Neural crest cell (in vitro differentiated cells): ENCODE results near the gene PLEKHO2. TPM values are rescaled to one million over a fixed set of nuclear protein-coding genes. Genes with fewer than 3 reads are reported as not detected.
"Not testable (repeated sequence)": the region's sequence is repeated elsewhere in the genome, so short reads cannot be mapped to it uniquely, and the experiment has no call there.

Experiments
- DNase-seq: peaks from one replicate; pipeline ENCODE4 v3.0.0; 2021; ENCODE audit warnings: low read depth, mixed read lengths, low spot score
- H3K27ac Mint-ChIP-seq: one replicate; pipeline ENCODE4 v1.8.0; 2021; ENCODE audit warnings: mild to moderate bottlenecking, mixed read lengths; ENCODE audit not compliant: unreplicated experiment
- H3K27me3 Mint-ChIP-seq: 2 replicates; pipeline ENCODE4 v1.8.0; 2021; ENCODE audit warnings: low read depth, mild to moderate bottlenecking, mixed read lengths
- H3K36me3 Mint-ChIP-seq: 2 replicates; pipeline ENCODE4 v1.8.0; 2021; ENCODE audit warnings: low read depth, mild to moderate bottlenecking, mixed read lengths
- H3K4me1 Mint-ChIP-seq: 2 replicates; pipeline ENCODE4 v1.8.0; 2021; ENCODE audit warnings: mixed read lengths
- H3K4me3 Mint-ChIP-seq: one replicate; pipeline ENCODE4 v1.8.0; 2021; ENCODE audit warnings: mild to moderate bottlenecking, mixed read lengths
- H3K9me3 Mint-ChIP-seq: 2 replicates; pipeline ENCODE4 v1.8.0; 2021; ENCODE audit warnings: mixed read lengths
- CTCF ChIP-seq: fragments of 200-600 bp; sonication (generic); conservative IDR thresholded peaks from 2 replicates; pipeline ENCODE4 v1.5.0; 2021; ENCODE audit warnings: antibody characterized with exemption, mild to moderate bottlenecking
- long read RNA-seq: library from polyadenylated mRNA; unstranded; transcript quantifications from one replicate; pipeline ENCODE4 v2.0.0, GENCODE V29; 2020
- total RNA-seq: library from RNA; stranded (reverse); gene quantifications from 2 replicates; pipeline ENCODE4 v1.2.1, GENCODE V29; 2021

PLEKHO2 gene
- 18.2 and 18.9 TPM in 2 replicates for total RNA-seq
- long read RNA-seq, partial matches to known transcripts: 6 of 7 reads
- long read RNA-seq, other reads (novel, unspliced or antisense): 0 of 7 reads

DNA sequence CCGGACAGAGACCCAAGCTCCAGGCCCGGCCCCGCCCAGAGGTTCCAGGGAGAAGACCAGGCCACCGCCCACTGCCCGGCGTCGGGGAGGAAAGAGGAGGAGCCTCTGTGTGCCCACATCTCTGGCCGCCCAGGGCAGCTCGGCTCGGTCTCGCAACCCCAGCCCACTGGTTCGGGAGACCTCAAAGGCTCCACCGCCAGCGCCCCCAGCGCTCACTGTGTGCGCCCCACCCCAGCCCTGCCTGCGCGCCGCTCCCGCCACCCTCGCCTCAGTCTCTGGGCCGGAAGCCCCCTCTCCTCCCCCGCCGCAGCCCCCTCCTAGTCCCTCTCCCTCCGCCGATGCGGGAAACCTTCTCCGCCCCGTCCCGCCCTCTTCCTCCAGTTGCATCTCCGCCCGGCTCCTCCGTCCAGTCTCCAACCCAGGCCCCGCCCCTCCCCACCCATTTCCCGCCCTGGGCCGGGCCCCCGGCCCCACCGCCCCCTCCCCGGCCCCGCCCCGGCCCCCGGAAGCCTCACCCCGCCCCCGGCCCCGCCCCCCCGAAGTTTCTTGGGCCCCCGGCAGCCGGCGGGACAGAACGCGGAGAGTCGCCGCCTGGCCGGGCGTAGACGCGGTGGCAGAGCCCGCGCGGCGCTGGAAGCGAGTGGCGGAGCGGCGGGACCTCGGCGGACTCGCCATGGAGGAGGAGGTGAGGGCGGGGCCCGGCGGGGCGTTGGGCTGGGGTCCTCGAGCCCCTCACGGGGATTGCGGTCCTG lies at the start of gene PLEKHO2:
Gene PLEKHO2, plus strand, starts transcription at position 572 of the 752 bp plus-strand sequence. Its CDS starts 102 bp downstream, at position 674.
- Mint-ChIP-seq H3K36me3 (no peaks in the 10 kb centered on the region), H3K27me3 (no peaks in the 10 kb centered on the region), H3K4me3 (peak within 1 kb of the TSS; percentile 98), H3K9me3 (peaks cover 3% of the 10 kb centered on the region), H3K4me1 (peaks cover 84% of the 10 kb centered on the region), H3K27ac (peak within 1 kb of the TSS; percentile 88)
- peak; percentile 92 for DNase-seq
- peak; percentile 36 for TF ChIP-seq CTCF

DNA sequence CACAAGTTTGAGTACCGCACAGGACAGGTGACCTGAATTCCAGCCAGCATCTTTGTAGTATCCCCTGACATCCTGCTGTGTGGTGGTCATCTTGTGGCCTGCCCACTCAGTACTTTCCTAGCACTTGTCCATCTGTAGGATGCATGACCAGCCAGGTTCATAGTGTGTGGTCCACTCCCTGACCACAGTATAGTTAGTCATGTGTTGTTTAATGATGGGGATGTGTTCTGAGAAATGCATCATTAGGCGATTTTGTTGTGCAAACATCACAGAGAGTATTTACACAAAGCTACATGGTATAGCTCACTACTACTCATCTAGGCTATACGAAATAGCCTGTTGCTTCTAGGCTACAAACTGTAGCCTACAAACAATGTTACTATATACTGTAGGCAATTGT lies 49.4 kb upstream of the PLEKHO2 start:
- Mint-ChIP-seq H3K27ac (no peak overlapping the region), H3K4me1 (no peaks in the 10 kb centered on the region), H3K9me3 (no peaks in the 10 kb centered on the region), H3K36me3 (no peaks in the 10 kb centered on the region), H3K4me3 (no peak overlapping the region), H3K27me3 (no peaks in the 10 kb centered on the region)
- DNase-seq: no peak
- TF ChIP-seq CTCF: no peak

DNA sequence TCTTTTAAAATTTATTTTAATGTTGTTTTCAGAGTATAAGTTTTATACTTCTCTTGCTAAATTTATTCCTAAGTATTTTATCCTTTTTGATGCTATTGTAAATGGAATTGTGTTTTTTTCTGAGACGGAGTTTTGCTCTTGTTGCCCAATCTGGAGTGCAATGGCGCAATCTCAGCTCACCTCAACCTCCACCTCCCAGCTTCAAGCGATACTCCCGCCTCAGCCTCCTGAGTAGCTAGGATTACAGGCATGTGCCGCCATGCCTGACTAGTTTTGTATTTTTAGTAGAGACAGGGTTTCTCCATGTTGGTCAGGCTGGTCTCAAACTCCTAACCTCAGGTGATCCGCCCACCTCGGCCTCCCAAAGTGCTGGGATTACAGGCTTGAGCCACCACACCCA lies 46.4 kb upstream of the PLEKHO2 start:
- H3K9me3 Mint-ChIP-seq, H3K27ac Mint-ChIP-seq, H3K4me3 Mint-ChIP-seq, H3K27me3 Mint-ChIP-seq, H3K36me3 Mint-ChIP-seq, H3K4me1 Mint-ChIP-seq, DNase-seq: not testable (repeated sequence)

DNA sequence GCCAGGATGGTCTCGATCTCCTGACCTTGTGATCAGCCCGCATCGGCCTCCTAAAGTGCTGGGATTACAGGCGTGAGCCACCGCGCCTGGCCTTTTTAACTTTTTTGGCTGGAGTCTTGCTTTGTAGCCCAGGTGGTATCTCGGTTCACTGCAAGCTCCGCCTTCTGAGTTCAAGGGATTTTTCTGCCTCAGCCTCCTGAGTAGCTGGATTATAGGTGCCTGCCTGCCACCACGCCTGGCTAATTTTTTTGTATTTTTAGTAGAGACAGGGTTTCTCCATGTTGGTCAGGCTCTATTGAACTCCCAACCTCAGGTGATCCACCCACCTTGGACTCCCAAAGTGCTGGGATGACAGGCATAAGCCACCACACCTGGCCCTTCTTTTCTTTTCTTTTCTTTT lies 45.8 kb upstream of the PLEKHO2 start:
- not testable (repeated sequence) for H3K27ac Mint-ChIP-seq, DNase-seq, H3K36me3 Mint-ChIP-seq, H3K4me1 Mint-ChIP-seq, H3K4me3 Mint-ChIP-seq, H3K27me3 Mint-ChIP-seq, H3K9me3 Mint-ChIP-seq

DNA sequence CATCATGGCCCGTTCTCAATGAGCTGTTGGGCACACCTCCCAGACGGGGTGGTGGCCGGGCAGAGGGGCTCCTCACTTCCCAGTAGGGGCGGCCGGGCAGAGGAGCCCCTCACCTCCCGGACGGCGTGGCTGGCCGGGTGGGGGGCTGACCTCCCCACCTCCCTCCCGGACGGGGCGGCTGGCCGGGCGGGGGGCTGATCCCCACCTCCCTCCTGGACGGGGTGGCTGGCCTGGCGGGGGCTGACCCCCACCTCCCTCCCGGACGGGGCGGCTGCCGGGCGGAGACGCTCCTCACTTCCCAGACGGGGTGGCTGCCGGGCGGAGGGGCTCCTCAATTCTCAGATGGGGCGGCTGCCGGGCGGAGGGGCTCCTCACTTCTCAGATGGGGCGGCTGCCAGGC lies 42.8 kb upstream of the PLEKHO2 start:
- H3K27ac Mint-ChIP-seq, H3K27me3 Mint-ChIP-seq, H3K36me3 Mint-ChIP-seq, H3K9me3 Mint-ChIP-seq, H3K4me3 Mint-ChIP-seq, DNase-seq, H3K4me1 Mint-ChIP-seq: not testable (repeated sequence)

- DNase-seq: no peak
- H3K9me3 Mint-ChIP-seq: no peaks in the 10 kb centered on the region
- TF ChIP-seq CTCF: no peak
- H3K27me3 Mint-ChIP-seq: no peaks in the 10 kb centered on the region
- H3K36me3 Mint-ChIP-seq: no peaks in the 10 kb centered on the region
- no peak overlapping the region for H3K4me3 Mint-ChIP-seq
- H3K27ac Mint-ChIP-seq: no peak overlapping the region
- peaks cover 5% of the 10 kb centered on the region for H3K4me1 Mint-ChIP-seq
These were observed 41.2 kb upstream of the PLEKHO2 start for GRCh38 chr15:64800476-64800875.

DNA sequence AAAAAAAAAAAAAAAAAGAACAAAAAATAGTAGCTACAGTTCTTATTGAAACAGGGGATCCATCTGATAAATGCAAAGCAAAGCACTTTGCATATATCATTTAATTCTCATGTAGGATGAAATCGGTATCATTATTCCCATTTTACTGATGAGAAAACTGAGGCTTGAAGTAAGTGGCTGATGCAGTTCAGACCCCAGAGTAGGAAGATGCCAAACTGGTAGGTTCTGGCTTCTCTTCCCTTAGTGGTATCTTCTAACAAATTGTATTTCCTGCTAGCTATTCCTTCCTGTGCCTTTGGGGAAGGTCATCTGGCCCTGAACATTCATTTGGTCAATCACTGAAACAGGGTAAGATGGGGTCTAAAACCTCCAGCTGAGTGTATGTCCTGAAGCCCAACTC lies 38.2 kb upstream of the PLEKHO2 start:
- no peak for TF ChIP-seq CTCF
- Mint-ChIP-seq H3K4me1 (peaks cover 14% of the 10 kb centered on the region), H3K4me3 (no peak overlapping the region), H3K27ac (no peak overlapping the region), H3K9me3 (no peaks in the 10 kb centered on the region), H3K36me3 (no peaks in the 10 kb centered on the region), H3K27me3 (no peaks in the 10 kb centered on the region)
- DNase-seq: no peak
